Mesenchymal stem cell (in vitro differentiated cells and primary cell): ENCODE results near the gene ADK.
"Not testable (repeated sequence)": the region's sequence is repeated elsewhere in the genome, so short reads cannot be mapped to it uniquely, and the experiment has no call there.

ENCODE experiments used
- DNase-seq: peaks from one replicate; pipeline ENCODE4 v3.0.0-alpha.2; 2013
- H2AFZ ChIP-seq: one replicate; pipeline ENCODE4 v1.6.1; 2013; ENCODE audit warnings: low read depth, mild to moderate bottlenecking, control low read depth, inconsistent platforms, low read length, moderate library complexity
- H2AK5ac ChIP-seq: 2 replicates; pipeline ENCODE4 v1.6.1; 2013; ENCODE audit warnings: low read length, moderate library complexity, mild to moderate bottlenecking, inconsistent platforms; ENCODE audit not compliant: severe bottlenecking
- H2BK120ac ChIP-seq: one replicate; pipeline ENCODE4 v1.6.1; 2013; ENCODE audit warnings: low read depth, mild to moderate bottlenecking, inconsistent platforms, low read length, moderate library complexity
- H2BK12ac ChIP-seq, 2 experiments: one replicate each; pipeline ENCODE4 v1.6.1; 2013; ENCODE audit warnings: inconsistent platforms in 2 of 2, low read length in 2 of 2, mild to moderate bottlenecking in 2 of 2, moderate library complexity in 2 of 2, control low read depth in 1 of 2
- H2BK15ac ChIP-seq: one replicate; pipeline ENCODE4 v1.6.1; 2013; ENCODE audit warnings: mild to moderate bottlenecking, low read depth, inconsistent platforms; ENCODE audit not compliant: poor library complexity, severe bottlenecking
- H2BK5ac ChIP-seq: 2 replicates; pipeline ENCODE4 v1.6.1; 2013; ENCODE audit warnings: low read depth, mild to moderate bottlenecking, low read length, control low read depth, inconsistent platforms; ENCODE audit not compliant: poor library complexity, severe bottlenecking
- H3K14ac ChIP-seq, 2 experiments: one replicate each; pipeline ENCODE4 v1.6.1; 2013; ENCODE audit warnings: inconsistent platforms in 2 of 2, low read length in 2 of 2, control low read depth in 1 of 2, mild to moderate bottlenecking in 1 of 2, moderate library complexity in 1 of 2
- H3K18ac ChIP-seq, 2 experiments: one replicate each; pipeline ENCODE4 v1.6.1; 2013; ENCODE audit warnings: inconsistent platforms in 2 of 2, low read length in 2 of 2, control low read depth in 1 of 2, low read depth in 1 of 2, mild to moderate bottlenecking in 1 of 2
- H3K23ac ChIP-seq, 2 experiments: one replicate each; pipeline ENCODE4 v1.6.1; 2013; ENCODE audit warnings: inconsistent platforms in 2 of 2, low read length in 2 of 2, mild to moderate bottlenecking in 2 of 2, moderate library complexity in 2 of 2, control low read depth in 1 of 2
- H3K27ac ChIP-seq: 2 replicates; pipeline ENCODE4 v1.5.1; 2013; ENCODE audit warnings: mild to moderate bottlenecking, moderate library complexity, low read length, control low read depth, inconsistent platforms; ENCODE audit not compliant: poor library complexity, severe bottlenecking
- H3K27me3 ChIP-seq, 2 experiments: 2 replicates each; pipeline versions ENCODE4 v1.6.1 to v1.7.0; 2013; ENCODE audit warnings: low read length in 2 of 2, mild to moderate bottlenecking in 2 of 2, moderate library complexity in 2 of 2, control low read depth in 1 of 2, inconsistent platforms in 1 of 2; ENCODE audit not compliant: control insufficient read depth in 1 of 2, insufficient read depth in 1 of 2
- H3K36me3 ChIP-seq, 2 experiments: 2 replicates each; pipeline versions ENCODE4 v1.6.1 to v1.7.0; 2013; ENCODE audit warnings: low read length in 2 of 2, control low read depth in 1 of 2, inconsistent platforms in 1 of 2, low read depth in 1 of 2, mild to moderate bottlenecking in 1 of 2; ENCODE audit not compliant: insufficient read depth in 2 of 2, control insufficient read depth in 1 of 2
- H3K4ac ChIP-seq, 2 experiments: one replicate each; pipeline ENCODE4 v1.6.1; 2013; ENCODE audit warnings: inconsistent platforms in 2 of 2, low read length in 2 of 2, mild to moderate bottlenecking in 2 of 2, moderate library complexity in 2 of 2, control low read depth in 1 of 2, low read depth in 1 of 2
- H3K4me1 ChIP-seq: 2 replicates; pipeline ENCODE4 v1.6.1; 2013; ENCODE audit warnings: low read depth, low read length, control low read depth; ENCODE audit not compliant: control insufficient read depth, insufficient read depth
- H3K4me2 ChIP-seq: 2 replicates; pipeline ENCODE4 v1.6.1; 2013; ENCODE audit warnings: low read length, mild to moderate bottlenecking, inconsistent platforms; ENCODE audit not compliant: poor library complexity, severe bottlenecking
- H3K4me3 ChIP-seq, 2 experiments: 2 replicates each; pipeline versions ENCODE4 v1.5.1 to v1.7.0; 2013; ENCODE audit warnings: low read length in 2 of 2, mild to moderate bottlenecking in 2 of 2, control low read depth in 1 of 2, low read depth in 1 of 2; ENCODE audit not compliant: insufficient read depth in 1 of 2
- H3K79me1 ChIP-seq: replicated peaks from 2 replicates; pipeline ENCODE4 v1.6.1; 2013; ENCODE audit warnings: mild to moderate bottlenecking, control low read depth, low read length, inconsistent platforms; ENCODE audit not compliant: poor library complexity, severe bottlenecking
- H3K9ac ChIP-seq: 2 replicates; pipeline ENCODE4 v1.7.0; 2013; ENCODE audit warnings: mild to moderate bottlenecking, low read length, moderate library complexity
- H3K9me3 ChIP-seq: 2 replicates; pipeline ENCODE4 v1.7.0; 2013; ENCODE audit warnings: mild to moderate bottlenecking, low read length; ENCODE audit not compliant: control insufficient read depth
- H4K8ac ChIP-seq: one replicate; pipeline ENCODE4 v1.6.1; 2013; ENCODE audit warnings: inconsistent platforms, mild to moderate bottlenecking, low read length, moderate library complexity
- H4K91ac ChIP-seq: one replicate; pipeline ENCODE4 v1.6.1; 2013; ENCODE audit warnings: mild to moderate bottlenecking, low read length, inconsistent platforms
- WGBS: methylation state at CpG from one replicate; pipeline ENCODE4 v1.1.7; 2013; ENCODE audit warnings: mixed read lengths; 5-methylcytosine and 5-hydroxymethylcytosine counted together

Gene ADK

DNA sequence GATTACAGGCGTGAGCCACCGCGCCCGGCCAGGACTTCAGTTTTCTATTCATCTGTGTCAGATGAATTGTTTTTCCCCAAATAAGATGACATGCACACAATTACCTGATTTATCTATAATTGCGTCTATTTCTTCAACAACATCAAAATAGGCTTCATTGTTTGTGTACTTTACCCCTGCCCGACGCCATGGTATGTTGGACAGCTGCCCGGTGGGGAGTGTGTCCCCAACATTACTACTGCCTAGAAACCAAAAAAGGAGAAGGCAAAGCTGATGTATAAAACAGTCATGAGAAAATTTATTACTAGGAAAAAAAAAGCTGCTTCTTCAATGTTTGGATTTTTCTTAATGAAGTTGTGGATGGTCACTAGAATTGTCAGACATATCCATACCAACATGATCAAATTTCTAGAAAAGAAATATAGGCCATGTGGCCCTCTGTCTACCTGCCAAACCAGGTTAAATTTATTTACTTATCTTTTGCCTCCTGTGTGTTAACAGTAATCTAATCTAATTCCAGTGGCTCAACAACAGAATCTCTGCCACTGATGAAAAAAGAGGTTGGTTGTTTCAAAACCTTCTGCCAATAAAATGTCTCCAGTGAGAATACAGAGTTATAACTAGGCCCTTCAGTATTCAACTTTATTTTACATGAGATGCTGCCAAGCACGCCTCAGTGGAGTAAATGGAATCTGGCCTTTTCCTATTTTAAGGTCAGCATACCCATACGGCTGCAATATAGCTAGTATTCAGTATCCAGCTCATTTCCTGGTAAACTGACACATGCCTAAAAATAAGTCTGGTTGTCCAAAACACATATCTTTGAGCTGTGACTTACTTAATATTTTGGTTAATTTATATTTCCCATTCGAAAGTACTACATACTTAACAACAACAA is 16.8 kb upstream of the ADK start:
- Histone ChIP-seq H2BK15ac (no peak overlapping the region), H3K79me1 (peaks cover 13% of the 10 kb centered on the region), H3K4ac (no peak overlapping the region), H3K9ac (no peak overlapping the region), H3K18ac (no peak overlapping the region), H3K14ac (no peak overlapping the region), H3K27ac (no peak overlapping the region), H4K8ac (no peak overlapping the region), H2BK12ac (no peak overlapping the region), H4K91ac (no peak overlapping the region), H2BK5ac (no peak overlapping the region), H3K4me3 (no peak overlapping the region), H3K4me2 (no peak overlapping the region), H2AK5ac (no peak overlapping the region), H3K27me3 (no peaks in the 10 kb centered on the region), H3K9me3 (no peaks in the 10 kb centered on the region), H3K36me3 (peaks cover 19 to 84% of the 10 kb centered on the region in 2 experiments), H2BK120ac (no peak overlapping the region), H3K4me1 (no peaks in the 10 kb centered on the region), H2AFZ (no peak overlapping the region), H3K23ac (no peak overlapping the region)
- no peak for DNase-seq
- 96% methylated on average over 7 of the region's 11 CpGs for WGBS

DNA sequence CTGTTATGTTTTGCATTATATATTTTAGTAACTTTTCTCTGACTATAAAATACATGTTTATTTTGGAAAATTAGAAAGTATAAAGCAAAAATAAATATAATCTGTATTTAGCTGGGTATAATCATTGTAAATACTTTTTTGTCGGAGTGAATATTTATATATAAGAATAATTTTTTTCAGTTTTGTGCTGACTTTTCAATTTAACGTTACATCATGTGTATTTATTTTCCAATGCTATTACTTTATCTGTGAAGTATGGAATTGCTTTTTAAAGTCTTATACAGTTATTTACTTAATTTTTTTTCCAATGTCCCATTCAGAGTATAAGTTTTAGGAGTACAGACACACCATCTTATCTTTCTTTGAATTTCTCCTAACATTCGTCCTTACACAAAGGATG is 15.6 kb upstream of the ADK start:
- no peak overlapping the region for H2BK15ac ChIP-seq
- no peak overlapping the region for H3K14ac ChIP-seq
- H3K36me3 ChIP-seq, result peaks cover 24 to 72% of the 10 kb centered on the region in 2 experiments
- H2BK5ac ChIP-seq, result no peak overlapping the region
- no peak overlapping the region for H3K4me2 ChIP-seq
- H3K79me1 ChIP-seq, result peaks cover 18% of the 10 kb centered on the region
- no peaks in the 10 kb centered on the region for H3K4me1 ChIP-seq
- H3K27me3 ChIP-seq, result no peaks in the 10 kb centered on the region
- no peaks in the 10 kb centered on the region for H3K9me3 ChIP-seq
- H3K4me3 ChIP-seq, result no peak overlapping the region
- H3K18ac ChIP-seq, result no peak overlapping the region
- no peak overlapping the region for H4K91ac ChIP-seq
- no peak overlapping the region for H2BK12ac ChIP-seq
- no peak overlapping the region for H2AK5ac ChIP-seq
- H3K27ac ChIP-seq, result no peak overlapping the region
- no peak overlapping the region for H2AFZ ChIP-seq
- H3K4ac ChIP-seq, result no peak overlapping the region
- WGBS, result 100% methylated on average over 1 of the region's 3 CpGs
- no peak for DNase-seq
- no peak overlapping the region for H3K23ac ChIP-seq
- H3K9ac ChIP-seq, result no peak overlapping the region
- H2BK120ac ChIP-seq, result no peak overlapping the region
- no peak overlapping the region for H4K8ac ChIP-seq

DNA sequence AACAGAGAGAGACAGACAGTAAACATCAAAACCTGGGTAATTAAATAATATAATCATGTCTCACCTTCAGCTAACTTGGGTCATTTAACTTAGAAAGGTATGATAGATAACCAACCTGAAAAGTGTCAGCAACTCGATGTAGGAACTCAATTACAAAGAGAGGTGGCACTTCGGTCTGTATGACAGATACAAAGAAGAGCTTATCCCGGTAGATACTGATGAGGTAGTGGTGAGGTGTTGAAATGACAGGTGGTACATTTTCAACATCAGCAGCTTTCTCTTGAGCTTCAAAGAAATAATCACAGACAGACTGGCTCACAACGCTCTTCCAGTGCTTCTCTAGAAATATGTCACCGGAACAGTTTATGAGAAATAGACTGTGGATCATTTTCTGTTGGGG is 13.0 kb upstream of the ADK start:
- H3K23ac ChIP-seq, result no peak overlapping the region
- H2BK15ac ChIP-seq, result no peak overlapping the region
- no peak overlapping the region for H3K4me3 ChIP-seq
- H3K79me1 ChIP-seq, result peaks cover 14% of the 10 kb centered on the region
- no peaks in the 10 kb centered on the region for H3K9me3 ChIP-seq
- DNase-seq, result no peak
- no peak overlapping the region for H4K91ac ChIP-seq
- H3K4me2 ChIP-seq, result no peak overlapping the region
- H3K18ac ChIP-seq, result no peak overlapping the region
- H2BK12ac ChIP-seq, result no peak overlapping the region
- H3K36me3 ChIP-seq, result peaks cover 19 to 62% of the 10 kb centered on the region in 2 experiments
- no peak overlapping the region for H2BK5ac ChIP-seq
- H3K4me1 ChIP-seq, result no peaks in the 10 kb centered on the region
- H4K8ac ChIP-seq, result no peak overlapping the region
- H3K4ac ChIP-seq, result no peak overlapping the region
- H2BK120ac ChIP-seq, result no peak overlapping the region
- H3K27me3 ChIP-seq, result no peaks in the 10 kb centered on the region
- no peak overlapping the region for H3K14ac ChIP-seq
- H2AK5ac ChIP-seq, result no peak overlapping the region
- H3K9ac ChIP-seq, result no peak overlapping the region
- 86% methylated on average over 3 of the region's 5 CpGs for WGBS
- no peak overlapping the region for H2AFZ ChIP-seq
- no peak overlapping the region for H3K27ac ChIP-seq

DNA sequence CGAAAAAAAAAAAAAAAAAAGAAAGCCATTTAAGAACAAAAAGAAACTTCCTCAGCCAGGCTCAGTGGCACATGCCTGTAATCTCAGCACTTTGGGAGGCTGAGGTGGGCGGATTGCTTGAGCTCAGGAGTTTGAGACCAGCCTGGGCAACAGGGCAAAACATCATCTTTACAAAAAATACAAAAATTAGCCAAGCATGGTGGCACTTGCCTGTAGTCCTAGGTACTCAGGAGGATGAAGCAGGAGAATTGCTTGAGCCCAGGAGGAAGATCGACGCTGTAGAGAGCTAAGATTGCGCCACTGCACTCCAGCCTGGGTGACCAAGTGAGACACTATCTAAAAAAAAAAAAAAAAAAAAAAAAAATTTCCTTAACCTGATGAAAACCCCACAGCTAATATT is 12.4 kb upstream of the ADK start:
- not testable (repeated sequence) for H3K4me2 ChIP-seq

More for the DNA sequence above, 12.4 kb upstream of the ADK start:
- H3K36me3 ChIP-seq, result peaks cover 14 to 57% of the 10 kb centered on the region in 2 experiments
- H2AFZ ChIP-seq, H2BK5ac ChIP-seq, H3K18ac ChIP-seq, H2BK15ac ChIP-seq, H3K9ac ChIP-seq, H4K91ac ChIP-seq, H3K27ac ChIP-seq, H3K9me3 ChIP-seq, H3K4me3 ChIP-seq, H3K4ac ChIP-seq, H3K4me1 ChIP-seq, DNase-seq, H4K8ac ChIP-seq, H3K23ac ChIP-seq, H3K27me3 ChIP-seq, H3K14ac ChIP-seq, H2BK12ac ChIP-seq, H2AK5ac ChIP-seq, H2BK120ac ChIP-seq: not testable (repeated sequence)
- WGBS, result 98% methylated on average over 4 of the region's 5 CpGs
- peaks cover 17% of the 10 kb centered on the region for H3K79me1 ChIP-seq
